RWPE2 (cell line): ENCODE results near the gene PTGR3.
"Not testable (repeated sequence)": the region's sequence is repeated elsewhere in the genome, so short reads cannot be mapped to it uniquely, and the experiment has no call there.

ENCODE experiments used
- ATAC-seq: fragments of 200-7000 bp; cut with Tn5 transposase; 3 replicates; pipeline ENCODE4 v1.9.1; 2021; ENCODE audit warnings: low read depth
- DNase-seq: peaks from one replicate; pipeline ENCODE4 v3.0.0-alpha.2; 2020; ENCODE audit warnings: low spot score
- H3K27ac ChIP-seq: fragments of 450-650 bp; 2 replicates; pipeline ENCODE4 v1.5.1; 2017; ENCODE audit warnings: mild to moderate bottlenecking; ENCODE audit not compliant: poor library complexity, severe bottlenecking
- H3K27me3 ChIP-seq: fragments of 250-450 bp; sonication (Bioruptor Pico); 2 replicates; pipeline ENCODE4 v1.5.1; 2021; ENCODE audit warnings: mild to moderate bottlenecking, moderate library complexity; ENCODE audit not compliant: insufficient read depth, poor library complexity, severe bottlenecking
- H3K36me3 ChIP-seq: fragments of 250-450 bp; sonication (Bioruptor Pico); 2 replicates; pipeline ENCODE4 v1.5.1; 2020; ENCODE audit warnings: low read depth, mild to moderate bottlenecking, moderate library complexity
- H3K4me1 ChIP-seq: fragments of 250-450 bp; sonication (Bioruptor Pico); 2 replicates; pipeline ENCODE4 v1.5.1; 2021; ENCODE audit warnings: mild to moderate bottlenecking, moderate library complexity; ENCODE audit not compliant: insufficient read depth, poor library complexity, severe bottlenecking
- H3K4me3 ChIP-seq: fragments of 250-450 bp; sonication (Bioruptor Pico); 2 replicates; pipeline ENCODE4 v1.5.1; 2021; ENCODE audit warnings: mild to moderate bottlenecking, moderate library complexity; ENCODE audit not compliant: severe bottlenecking
- H3K9me3 ChIP-seq: fragments of 250-450 bp; sonication (Bioruptor Pico); 2 replicates; pipeline ENCODE4 v1.5.1; 2021; ENCODE audit warnings: mild to moderate bottlenecking, moderate library complexity; ENCODE audit not compliant: severe bottlenecking
- CTCF ChIP-seq: fragments of 450-650 bp; IDR thresholded peaks from one replicate; pipeline ENCODE4 v1.5.1; 2017; ENCODE audit warnings: mild to moderate bottlenecking, moderate library complexity; ENCODE audit not compliant: poor library complexity, severe bottlenecking

The PTGR3 gene

GRCh38 chr18:75192899-75193298, 16.0 kb downstream of the PTGR3 start:
- DNase-seq (no peak), ATAC-seq (no peak)
- Histone ChIP-seq H3K9me3 (no peaks in the 10 kb centered on the region), H3K27ac (no peak overlapping the region), H3K4me3 (no peak overlapping the region), H3K4me1 (no peaks in the 10 kb centered on the region), H3K36me3 (no peaks in the 10 kb centered on the region), H3K27me3 (no peaks in the 10 kb centered on the region)
- TF ChIP-seq CTCF = no peak

- no peak overlapping the region for H3K4me3 ChIP-seq
- no peaks in the 10 kb centered on the region for H3K4me1 ChIP-seq
- H3K27me3 ChIP-seq = no peaks in the 10 kb centered on the region
- H3K36me3 ChIP-seq = no peaks in the 10 kb centered on the region
- H3K9me3 ChIP-seq = no peaks in the 10 kb centered on the region
- ATAC-seq (no peak), DNase-seq (no peak)
- no peak overlapping the region for H3K27ac ChIP-seq
- no peak for TF ChIP-seq CTCF
These were observed 19.2 kb downstream of the PTGR3 start for GRCh38 chr18:75189696-75190095.

- not testable (repeated sequence) for H3K36me3 ChIP-seq, H3K9me3 ChIP-seq, DNase-seq, ATAC-seq, H3K27me3 ChIP-seq, H3K4me3 ChIP-seq, H3K27ac ChIP-seq
- H3K4me1 ChIP-seq = peaks cover 12% of the 10 kb centered on the region
These were observed 21.2 kb downstream of the PTGR3 start for GRCh38 chr18:75187702-75188101.

- H3K27me3 ChIP-seq = no peaks in the 10 kb centered on the region
- H3K4me1 ChIP-seq = peaks cover 12% of the 10 kb centered on the region
- no peak overlapping the region for H3K4me3 ChIP-seq
- H3K27ac ChIP-seq = no peak overlapping the region
- no peak for TF ChIP-seq CTCF
- DNase-seq (no peak), ATAC-seq (no peak)
- no peaks in the 10 kb centered on the region for H3K36me3 ChIP-seq
- no peaks in the 10 kb centered on the region for H3K9me3 ChIP-seq
These were observed 23.5 kb downstream of the PTGR3 start for GRCh38 chr18:75185460-75185859.

GRCh38 chr18:75183973-75184493, 24.9 kb downstream of the PTGR3 start:
- TF ChIP-seq CTCF = no peak
- H3K9me3 ChIP-seq = no peaks in the 10 kb centered on the region
- H3K4me1 ChIP-seq = peaks cover 12% of the 10 kb centered on the region
- H3K27me3 ChIP-seq = no peaks in the 10 kb centered on the region
- no peaks in the 10 kb centered on the region for H3K36me3 ChIP-seq
- ATAC-seq (no peak; the same call in 2 of the 3 replicates), DNase-seq (no peak)
- no peak overlapping the region for H3K4me3 ChIP-seq
- H3K27ac ChIP-seq = no peak overlapping the region
